ENCODE data around the gene SLC22A23.

SLC22A23 gene

DNA sequence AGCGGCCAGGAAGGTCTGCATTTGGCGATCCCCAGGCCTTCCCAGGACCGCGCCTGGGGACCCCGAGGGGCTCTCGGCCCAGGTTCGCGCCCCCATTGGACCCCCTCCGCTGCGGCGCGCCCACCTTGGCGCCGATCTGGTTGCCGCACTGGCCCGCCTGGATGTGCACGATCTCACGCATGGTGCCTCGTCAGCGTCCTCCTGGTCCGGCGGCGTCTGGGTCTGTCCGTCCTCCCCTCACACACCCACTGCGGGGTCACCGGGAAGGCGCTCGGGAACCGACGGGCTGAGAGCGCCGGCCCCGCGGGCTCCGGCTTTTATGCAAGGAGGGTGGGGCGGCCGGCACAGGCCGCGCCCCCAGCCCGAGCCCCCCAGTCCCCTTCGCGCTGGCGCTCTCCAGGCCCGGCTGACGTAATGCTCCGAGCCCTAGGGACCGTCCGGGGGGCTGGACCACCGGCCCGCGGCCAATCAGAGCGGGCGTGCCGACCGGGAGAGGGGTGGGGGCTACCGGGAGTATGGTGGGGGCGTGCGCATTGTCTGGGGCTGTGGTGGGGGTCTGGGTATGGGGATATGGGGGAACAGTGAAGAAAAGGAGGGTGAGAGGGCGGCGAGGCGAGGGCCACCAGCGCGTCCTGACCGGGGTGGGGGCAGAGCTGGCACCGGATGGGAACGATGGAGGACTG, 229.3 kb downstream of the SLC22A23 start, which contains the start of gene TUBB2B:
Gene TUBB2B, minus strand, starts transcription at position 291 of the 683 bp plus-strand sequence. Its CDS starts 110 bp downstream, at position 181.
- no peaks in the 10 kb centered on the region for H3K9me3 ChIP-seq
- no peak for DNase-seq
- no peaks in the 10 kb centered on the region for H3K36me3 ChIP-seq
- intact Hi-C loops (cut with DNase I; ENCODE audit: low total_unique reads), result no loop called here
- no peak within 1 kb of the TSS for H3K27ac ChIP-seq
- peak within 1 kb of the TSS; percentile 31 to 48 for H3K4me3 ChIP-seq
- H3K4me1 ChIP-seq, result peaks cover 7 to 55% (median 51%) of the 10 kb centered on the region in 4 donors
- H3K27me3 ChIP-seq, result peaks cover 0 to 54% of the 10 kb centered on the region in 2 donors
- TF ChIP-seq, protein P1, sequence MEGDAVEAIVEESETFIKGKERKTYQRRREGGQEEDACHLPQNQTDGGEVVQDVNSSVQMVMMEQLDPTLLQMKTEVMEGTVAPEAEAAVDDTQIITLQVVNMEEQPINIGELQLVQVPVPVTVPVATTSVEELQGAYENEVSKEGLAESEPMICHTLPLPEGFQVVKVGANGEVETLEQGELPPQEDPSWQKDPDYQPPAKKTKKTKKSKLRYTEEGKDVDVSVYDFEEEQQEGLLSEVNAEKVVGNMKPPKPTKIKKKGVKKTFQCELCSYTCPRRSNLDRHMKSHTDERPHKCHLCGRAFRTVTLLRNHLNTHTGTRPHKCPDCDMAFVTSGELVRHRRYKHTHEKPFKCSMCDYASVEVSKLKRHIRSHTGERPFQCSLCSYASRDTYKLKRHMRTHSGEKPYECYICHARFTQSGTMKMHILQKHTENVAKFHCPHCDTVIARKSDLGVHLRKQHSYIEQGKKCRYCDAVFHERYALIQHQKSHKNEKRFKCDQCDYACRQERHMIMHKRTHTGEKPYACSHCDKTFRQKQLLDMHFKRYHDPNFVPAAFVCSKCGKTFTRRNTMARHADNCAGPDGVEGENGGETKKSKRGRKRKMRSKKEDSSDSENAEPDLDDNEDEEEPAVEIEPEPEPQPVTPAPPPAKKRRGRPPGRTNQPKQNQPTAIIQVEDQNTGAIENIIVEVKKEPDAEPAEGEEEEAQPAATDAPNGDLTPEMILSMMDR (IDR thresholded peaks at IDR 0.05), result no peak

DNA sequence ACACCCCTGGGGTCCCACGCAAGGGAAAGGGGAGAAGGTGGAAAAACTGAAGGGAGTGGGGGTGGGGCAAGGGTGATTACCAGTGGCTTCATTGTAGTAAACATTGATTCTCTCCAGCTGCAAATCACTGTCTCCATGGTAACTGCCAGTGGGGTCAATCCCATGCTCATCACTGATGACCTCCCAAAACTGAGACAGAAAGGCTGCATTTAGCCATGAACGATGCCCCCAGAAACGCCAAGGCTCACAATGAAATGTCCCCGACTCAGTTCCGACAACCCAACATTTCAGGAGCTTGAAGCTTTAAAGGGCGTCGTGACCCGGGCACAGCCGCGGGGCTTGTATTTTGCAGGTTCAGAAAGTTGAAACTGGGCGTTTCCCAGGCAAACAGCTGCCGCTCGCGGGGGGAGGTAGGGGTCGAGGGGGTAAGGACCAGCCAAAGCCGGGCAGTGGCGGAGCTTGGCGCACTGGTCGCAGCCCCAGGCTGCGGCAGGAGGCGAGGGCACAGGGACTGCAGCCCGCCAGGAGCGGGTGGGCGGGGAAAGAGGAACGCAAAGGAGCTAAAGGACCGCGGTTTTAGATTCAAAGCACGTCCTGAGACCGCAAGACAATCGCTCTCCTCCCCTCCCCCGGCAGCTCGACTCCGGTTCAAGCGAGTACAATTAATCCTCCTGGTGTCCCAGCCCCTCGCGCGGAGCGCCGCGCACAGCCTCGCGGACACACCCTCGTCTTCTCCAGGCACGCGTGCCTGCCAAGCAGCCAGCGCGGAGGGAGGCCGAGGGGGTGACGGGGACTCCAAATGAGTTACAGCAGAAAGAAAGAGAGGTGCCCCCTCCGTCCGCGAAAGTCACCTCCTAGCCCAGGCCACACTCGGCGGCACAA, 230.1 kb downstream of the SLC22A23 start:
- H3K9me3 ChIP-seq, result no peaks in the 10 kb centered on the region
- peaks cover 0 to 47% of the 10 kb centered on the region in 2 donors for H3K27me3 ChIP-seq
- intact Hi-C loops (cut with DNase I; ENCODE audit: low total_unique reads), result no loop called here
- no peaks in the 10 kb centered on the region for H3K36me3 ChIP-seq
- peak overlapping the region; percentile 31 to 48 for H3K4me3 ChIP-seq
- no peak for DNase-seq
- TF ChIP-seq, protein P1 (IDR thresholded peaks at IDR 0.05), result no peak
- H3K27ac ChIP-seq, result no peak overlapping the region
- peaks cover 7 to 47% (median 43%) of the 10 kb centered on the region in 4 donors for H3K4me1 ChIP-seq

DNA sequence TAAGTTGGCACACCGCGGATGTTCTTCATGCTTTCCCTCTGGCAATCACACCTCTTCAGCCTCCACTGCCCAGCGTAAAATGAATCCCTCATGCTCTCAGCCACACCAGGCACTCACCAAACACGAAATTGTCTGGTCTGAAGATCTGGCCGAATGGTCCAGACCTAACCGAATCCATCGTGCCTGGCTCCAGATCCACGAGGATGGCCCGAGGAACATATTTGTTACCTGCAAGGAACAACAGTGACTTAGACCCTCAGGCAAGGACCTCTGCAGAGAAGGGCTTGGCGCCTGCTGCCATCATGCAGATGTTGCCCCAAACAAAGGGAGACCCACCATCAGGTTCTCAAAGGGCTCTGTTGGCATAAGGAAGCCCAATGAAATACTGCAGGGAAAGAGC, 230.8 kb downstream of the SLC22A23 start:
- H3K27ac ChIP-seq, result no peak overlapping the region
- TF ChIP-seq, protein P1 (IDR thresholded peaks at IDR 0.05), result no peak
- no peaks in the 10 kb centered on the region for H3K36me3 ChIP-seq
- no peak overlapping the region for H3K4me3 ChIP-seq
- H3K9me3 ChIP-seq, result no peaks in the 10 kb centered on the region
- H3K27me3 ChIP-seq, result peaks cover 0 to 40% of the 10 kb centered on the region in 2 donors
- peaks cover 7 to 41% (median 37%) of the 10 kb centered on the region in 4 donors for H3K4me1 ChIP-seq
- intact Hi-C loops (cut with DNase I; ENCODE audit: low total_unique reads), result no loop called here
- DNase-seq, result no peak

DNA sequence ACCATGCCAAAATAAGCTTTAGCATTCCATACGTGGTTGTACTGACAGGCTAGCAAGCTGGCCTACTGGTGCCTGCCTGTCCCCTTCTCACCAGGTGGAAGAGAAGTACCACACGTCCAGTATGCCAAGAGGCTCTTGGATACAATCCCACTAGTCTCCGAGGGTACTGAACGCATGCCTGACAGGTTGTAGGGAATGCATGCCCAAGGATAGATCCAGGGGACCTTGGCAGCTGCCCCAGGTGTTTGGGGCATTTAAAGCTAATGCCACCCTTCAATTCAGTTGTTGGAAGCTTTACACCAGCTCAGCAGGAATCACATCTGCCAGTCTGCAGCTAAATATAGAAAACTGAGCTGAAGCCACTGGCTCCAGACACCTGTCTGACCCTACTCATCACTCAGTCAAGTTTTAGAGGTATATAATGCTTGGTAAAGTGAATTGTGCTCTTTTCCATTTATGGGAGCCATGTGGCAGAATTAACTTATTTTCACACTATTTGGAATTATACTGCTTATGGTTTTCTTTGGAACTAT, 234.3 kb downstream of the SLC22A23 start:
- DNase-seq, result no peak
- Histone ChIP-seq H3K27ac (no peak overlapping the region), H3K4me3 (no peak overlapping the region), H3K27me3 (peaks cover 0 to 5% of the 10 kb centered on the region in 2 donors), H3K4me1 (peaks cover 7 to 13% (median 10%) of the 10 kb centered on the region in 4 donors), H3K36me3 (no peaks in the 10 kb centered on the region), H3K9me3 (no peaks in the 10 kb centered on the region)
- intact Hi-C loops (cut with DNase I; ENCODE audit: low total_unique reads), result no loop called here
- TF ChIP-seq, protein P1 (IDR thresholded peaks at IDR 0.05), result no peak

DNA sequence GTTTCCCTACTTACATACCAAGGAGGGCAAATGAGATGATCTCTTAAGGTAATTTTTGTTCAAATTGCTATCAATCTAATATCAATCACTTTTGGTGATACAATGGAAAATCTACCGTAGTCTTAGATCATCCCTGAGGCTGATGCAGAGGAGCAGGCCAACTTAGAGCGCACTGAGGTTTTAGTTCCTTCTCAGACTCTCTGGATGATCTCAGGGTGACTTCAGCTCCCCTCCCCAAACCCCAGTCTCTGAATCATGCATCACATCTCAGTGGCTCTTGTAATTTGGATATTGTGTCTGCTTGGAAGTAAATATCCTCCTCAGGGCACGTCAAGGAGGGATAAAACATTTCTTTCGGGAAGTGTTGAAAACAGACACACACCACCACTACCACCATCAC, 235.3 kb downstream of the SLC22A23 start:
- Histone ChIP-seq H3K4me1 (peaks cover 0 to 3% (median under 1%) of the 10 kb centered on the region in 4 donors), H3K36me3 (no peaks in the 10 kb centered on the region), H3K27ac (no peak overlapping the region), H3K9me3 (no peaks in the 10 kb centered on the region), H3K27me3 (no peaks in the 10 kb centered on the region), H3K4me3 (no peak overlapping the region)
- no peak for DNase-seq
- TF ChIP-seq, protein P1 (IDR thresholded peaks at IDR 0.05), result no peak
- intact Hi-C loops (cut with DNase I; ENCODE audit: low total_unique reads), result no loop called here

Measured in tibial artery (tissue), 4 donors.